ENCODE results near the gene KCTD11.

KCTD11 gene

GRCh38 chr17:7384489-7385081 lies 32.6 kb downstream of the KCTD11 start:
- H3K4me1 ChIP-seq (ENCODE audit: insufficient read depth, low read length) = peaks cover 21% of the 10 kb centered on the region
- H3K36me3 ChIP-seq (ENCODE audit: insufficient read depth, low read length) = no peaks in the 10 kb centered on the region
- peak overlapping the region; percentile 39 for H3K27ac ChIP-seq (ENCODE audit: low read depth, low read length)
- H3K9ac ChIP-seq (ENCODE audit: low read length) = no peak overlapping the region
- H3K27me3 ChIP-seq (ENCODE audit: control insufficient read depth in 1 of 2, insufficient read depth in 2 of 2, low read length in 2 of 2) = no peaks in the 10 kb centered on the region
- no peaks in the 10 kb centered on the region for H3K9me3 ChIP-seq (ENCODE audit: low read length)
- H3K4me3 ChIP-seq (ENCODE audit: low read depth in 1 of 2, low read length in 2 of 2) = peak overlapping the region; percentile 48 to 56

- Histone ChIP-seq H3K27ac (ENCODE audit: low read depth, low read length) (no peak overlapping the region), H3K4me3 (ENCODE audit: low read depth in 1 of 2, low read length in 2 of 2) (no peak overlapping the region), H3K4me1 (ENCODE audit: insufficient read depth, low read length) (peaks cover 8% of the 10 kb centered on the region), H3K36me3 (ENCODE audit: insufficient read depth, low read length) (peaks cover 6% of the 10 kb centered on the region), H3K9ac (ENCODE audit: low read length) (no peak overlapping the region), H3K9me3 (ENCODE audit: low read length) (no peaks in the 10 kb centered on the region), H3K27me3 (ENCODE audit: control insufficient read depth in 1 of 2, insufficient read depth in 2 of 2, low read length in 2 of 2) (no peaks in the 10 kb centered on the region)
Observed at GRCh38 chr17:7388856-7389255, 36.9 kb downstream of the KCTD11 start.

GRCh38 chr17:7389924-7390910 lies 38.3 kb downstream of the KCTD11 start:
- no peak overlapping the region for H3K9ac ChIP-seq (ENCODE audit: low read length)
- H3K27ac ChIP-seq (ENCODE audit: low read depth, low read length) = no peak overlapping the region
- no peak overlapping the region for H3K4me3 ChIP-seq (ENCODE audit: low read depth in 1 of 2, low read length in 2 of 2)
- H3K36me3 ChIP-seq (ENCODE audit: insufficient read depth, low read length) = peaks cover 6% of the 10 kb centered on the region
- no peaks in the 10 kb centered on the region for H3K27me3 ChIP-seq (ENCODE audit: control insufficient read depth in 1 of 2, insufficient read depth in 2 of 2, low read length in 2 of 2)
- no peaks in the 10 kb centered on the region for H3K9me3 ChIP-seq (ENCODE audit: low read length)
- H3K4me1 ChIP-seq (ENCODE audit: insufficient read depth, low read length) = peaks cover 8% of the 10 kb centered on the region

- peaks cover 6% of the 10 kb centered on the region for H3K36me3 ChIP-seq (ENCODE audit: insufficient read depth, low read length)
Observed at GRCh38 chr17:7391307-7391706, 39.3 kb downstream of the KCTD11 start.

GRCh38 chr17:7392696-7393612 lies 41.0 kb downstream of the KCTD11 start:
- Histone ChIP-seq H3K9me3 (ENCODE audit: low read length) (no peaks in the 10 kb centered on the region), H3K27ac (ENCODE audit: low read depth, low read length) (no peak overlapping the region), H3K9ac (ENCODE audit: low read length) (peak overlapping the region; percentile 68), H3K27me3 (ENCODE audit: control insufficient read depth in 1 of 2, insufficient read depth in 2 of 2, low read length in 2 of 2) (no peaks in the 10 kb centered on the region), H3K4me1 (ENCODE audit: insufficient read depth, low read length) (peaks cover 8% of the 10 kb centered on the region), H3K4me3 (ENCODE audit: low read depth in 1 of 2, low read length in 2 of 2) (peak overlapping the region in 1 of 2 donors; percentile 86), H3K36me3 (ENCODE audit: insufficient read depth, low read length) (peaks cover 6% of the 10 kb centered on the region)

More at GRCh38 chr17:7391307-7391706, 39.3 kb downstream of the KCTD11 start:
- Histone ChIP-seq H3K9ac (ENCODE audit: low read length) (no peak overlapping the region), H3K9me3 (ENCODE audit: low read length) (no peaks in the 10 kb centered on the region), H3K4me1 (ENCODE audit: insufficient read depth, low read length) (peaks cover 8% of the 10 kb centered on the region), H3K27ac (ENCODE audit: low read depth, low read length) (no peak overlapping the region), H3K27me3 (ENCODE audit: control insufficient read depth in 1 of 2, insufficient read depth in 2 of 2, low read length in 2 of 2) (no peaks in the 10 kb centered on the region), H3K4me3 (ENCODE audit: low read depth in 1 of 2, low read length in 2 of 2) (no peak overlapping the region)

GRCh38 chr17:7393613-7394451 lies 41.9 kb downstream of the KCTD11 start:
- Histone ChIP-seq H3K27ac (ENCODE audit: low read depth, low read length) (peak overlapping the region; percentile 77), H3K9me3 (ENCODE audit: low read length) (no peaks in the 10 kb centered on the region), H3K4me3 (ENCODE audit: low read depth in 1 of 2, low read length in 2 of 2) (peak overlapping the region; percentile 86 to 91), H3K4me1 (ENCODE audit: insufficient read depth, low read length) (peaks cover 8% of the 10 kb centered on the region), H3K27me3 (ENCODE audit: control insufficient read depth in 1 of 2, insufficient read depth in 2 of 2, low read length in 2 of 2) (no peaks in the 10 kb centered on the region), H3K9ac (ENCODE audit: low read length) (peak overlapping the region; percentile 68), H3K36me3 (ENCODE audit: insufficient read depth, low read length) (peaks cover 6% of the 10 kb centered on the region)

GRCh38 chr17:7394452-7395191 lies 42.7 kb downstream of the KCTD11 start, which contains the start of gene PLSCR3:
Gene PLSCR3, minus strand, starts transcription at chr17:7394525. Its CDS starts 415 bp downstream, at chr17:7394110.
- Histone ChIP-seq H3K4me1 (ENCODE audit: insufficient read depth, low read length) (peaks cover 8% of the 10 kb centered on the region), H3K9me3 (ENCODE audit: low read length) (no peaks in the 10 kb centered on the region), H3K9ac (ENCODE audit: low read length) (peak within 1 kb of the TSS; percentile 68), H3K27me3 (ENCODE audit: control insufficient read depth in 1 of 2, insufficient read depth in 2 of 2, low read length in 2 of 2) (no peaks in the 10 kb centered on the region), H3K27ac (ENCODE audit: low read depth, low read length) (peak within 1 kb of the TSS; percentile 77), H3K4me3 (ENCODE audit: low read depth in 1 of 2, low read length in 2 of 2) (peak within 1 kb of the TSS; percentile 86 to 91), H3K36me3 (ENCODE audit: insufficient read depth, low read length) (peaks cover 6% of the 10 kb centered on the region)

- Histone ChIP-seq H3K4me1 (ENCODE audit: insufficient read depth, low read length) (peaks cover 8% of the 10 kb centered on the region), H3K9me3 (ENCODE audit: low read length) (no peaks in the 10 kb centered on the region), H3K4me3 (ENCODE audit: low read depth in 1 of 2, low read length in 2 of 2) (no peak overlapping the region), H3K36me3 (ENCODE audit: insufficient read depth, low read length) (peaks cover 6% of the 10 kb centered on the region), H3K27ac (ENCODE audit: low read depth, low read length) (no peak overlapping the region), H3K27me3 (ENCODE audit: control insufficient read depth in 1 of 2, insufficient read depth in 2 of 2, low read length in 2 of 2) (no peaks in the 10 kb centered on the region), H3K9ac (ENCODE audit: low read length) (no peak overlapping the region)
Observed at GRCh38 chr17:7396147-7396546, 44.2 kb downstream of the KCTD11 start.

GRCh38 chr17:7398612-7399011 lies 46.6 kb downstream of the KCTD11 start:
- no peaks in the 10 kb centered on the region for H3K36me3 ChIP-seq (ENCODE audit: insufficient read depth, low read length)
- peaks cover 10% of the 10 kb centered on the region for H3K4me1 ChIP-seq (ENCODE audit: insufficient read depth, low read length)
- no peak overlapping the region for H3K4me3 ChIP-seq (ENCODE audit: low read depth in 1 of 2, low read length in 2 of 2)
- no peaks in the 10 kb centered on the region for H3K9me3 ChIP-seq (ENCODE audit: low read length)
- H3K27ac ChIP-seq (ENCODE audit: low read depth, low read length) = no peak overlapping the region
- H3K9ac ChIP-seq (ENCODE audit: low read length) = no peak overlapping the region
- H3K27me3 ChIP-seq (ENCODE audit: control insufficient read depth in 1 of 2, insufficient read depth in 2 of 2, low read length in 2 of 2) = no peaks in the 10 kb centered on the region

All from muscle layer of colon (tissue), 2 donors.